Spleen (tissue), 11 donors: ENCODE measurements around the gene KCNMB4. TPM values are rescaled to one million over a fixed set of nuclear protein-coding genes. Genes with fewer than 3 reads are reported as not detected.

ENCODE experiments used
- DNase-seq: peaks from one replicate; pipeline ENCODE4 v3.0.0-alpha.2; 2020
- H3K27ac ChIP-seq, 8 donors: fragments of 200-600 bp; sonication (generic) in 7 of 8; 1 replicate in 4 of 8; 2 replicates in 4 of 8; pipeline versions ENCODE4 v1.5.0 to v1.8.0; 2016 to 2021; ENCODE audit warnings: inconsistent platforms in 4 of 8, mild to moderate bottlenecking in 4 of 8, moderate library complexity in 1 of 8
- H3K27me3 ChIP-seq, 7 donors: fragments of 200-600 bp; sonication (generic) in 6 of 7; replicated peaks in 1 of 7; 1 replicate in 4 of 7; 2 replicates in 3 of 7; pipeline versions ENCODE4 v1.5.0 to v1.8.0; 2016 to 2021; ENCODE audit warnings: inconsistent platforms in 3 of 7, mild to moderate bottlenecking in 1 of 7
- H3K36me3 ChIP-seq, 6 donors: fragments of 200-600 bp; sonication (generic) in 5 of 6; 1 replicate in 4 of 6; 2 replicates in 2 of 6; pipeline versions ENCODE4 v1.5.0 to v1.8.0; 2016 to 2021; ENCODE audit warnings: inconsistent platforms in 2 of 6
- H3K4me1 ChIP-seq, 6 donors: fragments of 200-600 bp; sonication (generic) in 5 of 6; 1 replicate in 3 of 6; 2 replicates in 3 of 6; pipeline versions ENCODE4 v1.5.0 to v1.8.0; 2016 to 2021; ENCODE audit warnings: inconsistent platforms in 3 of 6
- H3K4me3 ChIP-seq, 8 donors: fragments of 200-600 bp; sonication (generic) in 7 of 8; 1 replicate in 4 of 8; 2 replicates in 4 of 8; pipeline versions ENCODE4 v1.5.0 to v1.8.0; 2016 to 2021; ENCODE audit warnings: inconsistent platforms in 4 of 8, mild to moderate bottlenecking in 4 of 8, moderate library complexity in 2 of 8
- H3K9me3 ChIP-seq, 8 donors: fragments of 200-600 bp; sonication (generic) in 7 of 8; 1 replicate in 4 of 8; 2 replicates in 4 of 8; pipeline versions ENCODE4 v1.5.0 to v1.8.0; 2016 to 2021; ENCODE audit warnings: inconsistent platforms in 4 of 8
- CTCF ChIP-seq, 11 experiments: fragments of 200-600 bp in 7 of 11; fragments of 450-650 bp in 4 of 11; sonication (generic) in 4 of 11; IDR thresholded peaks in 8 of 11; conservative IDR thresholded peaks in 3 of 11; 1 replicate in 7 of 11; 2 replicates in 4 of 11; pipeline versions ENCODE4 v1.4.0 to v1.8.0; 2016 to 2021; ENCODE audit warnings: antibody characterized with exemption in 11 of 11, inconsistent platforms in 4 of 11, mild to moderate bottlenecking in 1 of 11
- POLR2A ChIP-seq, 3 donors: fragments of 450-650 bp; IDR thresholded peaks; one replicate each; pipeline ENCODE4 v1.5.1; 2017; ENCODE audit warnings: antibody characterized with exemption in 3 of 3, mild to moderate bottlenecking in 1 of 3
- POLR2AphosphoS5 ChIP-seq, 3 donors: sonication (generic); formaldehyde crosslinking; IDR thresholded peaks; one replicate each; pipeline ENCODE4 v1.5.1; 2017; ENCODE audit warnings: antibody characterized with exemption in 3 of 3
- WGBS, 5 donors: extraction: QIAGEN DNeasy Blood & Tissue Kit in 3 of 5; methylation state at CpG; one replicate each; pipeline versions ENCODE4 v1.1.5 to v1.1.7; 2013 to 2018; 5-methylcytosine and 5-hydroxymethylcytosine counted together
- intact Hi-C: fragments of 100-400 bp; cut with DNase I; formaldehyde crosslinking; loops from one replicate; pipeline ENCODE4 v1.15.0; 2023; ENCODE audit warnings: low total_unique reads
- polyA plus RNA-seq, 3 donors: library from polyadenylated mRNA; stranded (reverse); fragments of 200-250 nt; gene quantifications; one replicate each; pipeline ENCODE4 v1.2.1, GENCODE V29; 2013
- total RNA-seq, 7 donors: library from RNA; depleted of rRNA in 3 of 7; stranded (reverse); fragments of >200 nt in 3 of 7; fragmentation: NEBNext Ultra II Directional in 4 of 7; extraction: Animal tissue kit (Norgen Biotek cat#: 25700) in 4 of 7; gene quantifications; one replicate each; pipeline versions ENCODE4 v1.1.0 to v1.2.1, GENCODE V29; 2016 to 2021
- donor health status: healthy with polysubstance abuse.
- donor health status: DM: no; HTN: no; CAD: no; lungs with moderate emphysema.
- donor health status: DM: no; HTN: no; CAD: no.
- donor health status: Bipolar disorder and iron deficiency.
- donor health status: healthy.
- donor health status: DM: no; HTN: no; CAD: no.
- donor health status: DM: yes; HTN: yes; CAD: no.

Gene KCNMB4
- total and polyA plus RNA-seq, 10 donors = 1.1 to 6.3 (median 2.4) TPM

GRCh38 chr12:70353780-70354660 is 12.1 kb upstream of the KCNMB4 start:
- intact Hi-C loops = loop anchor here (10.0 kb wide), 1 partner anchor 109 kb away; the partner anchor contains the start of gene CNOT2
- no peaks in the 10 kb centered on the region for H3K9me3 ChIP-seq
- H3K36me3 ChIP-seq = peaks cover 0 to 42% (median 6%) of the 10 kb centered on the region in 6 donors
- no peak overlapping the region for H3K4me3 ChIP-seq
- no peak for TF ChIP-seq POLR2AphosphoS5 (IDR thresholded peaks at IDR 0.05)
- no peak for TF ChIP-seq CTCF (IDR thresholded peaks at IDR 0.05 in 8 of 11, conservative IDR thresholded peaks at IDR 0.05 in 3 of 11)
- no peak for TF ChIP-seq POLR2A (IDR thresholded peaks at IDR 0.05)
- 70 to 77% (median 75%) methylated on average over 6 of the region's 6 CpGs for WGBS, 5 donors
- DNase-seq = no peak
- peaks cover 0 to 19% (median 3%) of the 10 kb centered on the region in 6 donors for H3K4me1 ChIP-seq
- H3K27me3 ChIP-seq = no peaks in the 10 kb centered on the region
- peak overlapping the region in 4 of 8 donors; percentile 11 to 51 (median 46) for H3K27ac ChIP-seq

- no peaks in the 10 kb centered on the region for H3K27me3 ChIP-seq
- no peaks in the 10 kb centered on the region for H3K9me3 ChIP-seq
- DNase-seq = no peak
- H3K4me1 ChIP-seq = peaks cover 0 to 19% (median 3%) of the 10 kb centered on the region in 6 donors
- H3K27ac ChIP-seq = peak overlapping the region in 4 of 8 donors; percentile 4 to 51 (median 29)
- WGBS, 5 donors = 64 to 75% (median 68%) methylated on average over 3 of the region's 3 CpGs
- H3K4me3 ChIP-seq = no peak overlapping the region
- intact Hi-C loops = loop anchor here (10.0 kb wide), 1 partner anchor 110 kb away; the partner anchor contains the start of gene CNOT2
- H3K36me3 ChIP-seq = peaks cover 0 to 40% (median 6%) of the 10 kb centered on the region in 6 donors
- no peak for TF ChIP-seq CTCF (IDR thresholded peaks at IDR 0.05 in 8 of 11, conservative IDR thresholded peaks at IDR 0.05 in 3 of 11)
- no peak for TF ChIP-seq POLR2A (IDR thresholded peaks at IDR 0.05)
- TF ChIP-seq POLR2AphosphoS5 (IDR thresholded peaks at IDR 0.05) = no peak
Observed at GRCh38 chr12:70354787-70355186, 11.3 kb upstream of the KCNMB4 start.

- H3K4me1 ChIP-seq = peaks cover 0 to 19% (median 3%) of the 10 kb centered on the region in 6 donors
- intact Hi-C loops = loop anchor here (10.0 kb wide), 1 partner anchor 111 kb away; the partner anchor contains the start of gene CNOT2
- TF ChIP-seq POLR2AphosphoS5 (IDR thresholded peaks at IDR 0.05) (no peak), POLR2A (IDR thresholded peaks at IDR 0.05) (no peak), CTCF (IDR thresholded peaks at IDR 0.05 in 8 of 11, conservative IDR thresholded peaks at IDR 0.05 in 3 of 11) (no peak)
Observed at GRCh38 chr12:70355972-70356371, 10.1 kb upstream of the KCNMB4 start.

More at GRCh38 chr12:70355972-70356371, 10.1 kb upstream of the KCNMB4 start:
- no peaks in the 10 kb centered on the region for H3K27me3 ChIP-seq
- no peak for DNase-seq
- peaks cover 0 to 37% (median 6%) of the 10 kb centered on the region in 6 donors for H3K36me3 ChIP-seq
- no peak overlapping the region for H3K4me3 ChIP-seq
- WGBS, 5 donors = 97 to 100% (median 97%) methylated on average over 4 of the region's 4 CpGs
- H3K9me3 ChIP-seq = no peaks in the 10 kb centered on the region
- H3K27ac ChIP-seq = no peak overlapping the region
